Lower leg skin (tissue), 3 donors: ENCODE measurements around the gene KIRREL3.

Experiments
- CTCF ChIP-seq, 3 donors: fragments of 450-650 bp; IDR thresholded peaks; one replicate each; pipeline ENCODE4 v1.5.1; 2016; ENCODE audit warnings: antibody characterized with exemption in 3 of 3, mild to moderate bottlenecking in 3 of 3, moderate library complexity in 2 of 3
- POLR2A ChIP-seq, 2 donors: fragments of 450-650 bp; IDR thresholded peaks; one replicate each; pipeline ENCODE4 v1.6.1; 2016 to 2017; ENCODE audit warnings: antibody characterized with exemption in 2 of 2, mild to moderate bottlenecking in 1 of 2, moderate library complexity in 1 of 2

GRCh38 chr11:126434950-126435335 lies 565.6 kb downstream of the KIRREL3 start:
- TF ChIP-seq CTCF (IDR thresholded peaks at IDR 0.05) (no peak), POLR2A (IDR thresholded peaks at IDR 0.05) (no peak)
